ENCODE results near the gene DGKZ.

DNA sequence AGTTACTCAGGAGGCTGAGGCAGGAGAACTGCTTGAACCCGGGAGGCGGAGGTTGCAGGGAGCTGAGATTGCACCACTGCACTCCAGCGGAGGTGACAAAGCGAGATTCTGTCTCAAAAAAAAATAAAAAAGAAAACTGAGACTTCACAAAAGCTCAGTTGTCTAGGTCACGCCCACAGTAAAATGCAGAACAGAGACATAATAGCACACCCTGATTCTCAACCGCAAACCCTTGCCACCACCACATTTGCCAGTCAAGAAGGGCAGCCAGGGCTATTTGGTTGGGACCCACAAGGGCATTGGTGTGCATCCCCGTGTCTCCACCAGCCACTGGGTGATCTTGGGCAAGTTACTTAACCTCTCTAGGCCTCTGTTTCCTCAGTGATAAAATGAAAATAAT is 44.4 kb upstream of the DGKZ start:
- TF ChIP-seq POLR2A (IDR thresholded peaks at IDR 0.05): no peak
- no peak for TF ChIP-seq POLR2AphosphoS5 (IDR thresholded peaks at IDR 0.05)
- TF ChIP-seq, protein P1, sequence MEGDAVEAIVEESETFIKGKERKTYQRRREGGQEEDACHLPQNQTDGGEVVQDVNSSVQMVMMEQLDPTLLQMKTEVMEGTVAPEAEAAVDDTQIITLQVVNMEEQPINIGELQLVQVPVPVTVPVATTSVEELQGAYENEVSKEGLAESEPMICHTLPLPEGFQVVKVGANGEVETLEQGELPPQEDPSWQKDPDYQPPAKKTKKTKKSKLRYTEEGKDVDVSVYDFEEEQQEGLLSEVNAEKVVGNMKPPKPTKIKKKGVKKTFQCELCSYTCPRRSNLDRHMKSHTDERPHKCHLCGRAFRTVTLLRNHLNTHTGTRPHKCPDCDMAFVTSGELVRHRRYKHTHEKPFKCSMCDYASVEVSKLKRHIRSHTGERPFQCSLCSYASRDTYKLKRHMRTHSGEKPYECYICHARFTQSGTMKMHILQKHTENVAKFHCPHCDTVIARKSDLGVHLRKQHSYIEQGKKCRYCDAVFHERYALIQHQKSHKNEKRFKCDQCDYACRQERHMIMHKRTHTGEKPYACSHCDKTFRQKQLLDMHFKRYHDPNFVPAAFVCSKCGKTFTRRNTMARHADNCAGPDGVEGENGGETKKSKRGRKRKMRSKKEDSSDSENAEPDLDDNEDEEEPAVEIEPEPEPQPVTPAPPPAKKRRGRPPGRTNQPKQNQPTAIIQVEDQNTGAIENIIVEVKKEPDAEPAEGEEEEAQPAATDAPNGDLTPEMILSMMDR (IDR thresholded peaks at IDR 0.05): no peak
- TF ChIP-seq EP300 (IDR thresholded peaks at IDR 0.05): no peak

Measured in stomach (tissue), 4 donors.